ENCODE measurements around the gene DPM2. TPM values are rescaled to one million over a fixed set of nuclear protein-coding genes. Genes with fewer than 3 reads are reported as not detected.

The DPM2 gene
- polyA plus RNA-seq, 10 donors: 15.7 to 25.3 (median 22.5) TPM

DNA sequence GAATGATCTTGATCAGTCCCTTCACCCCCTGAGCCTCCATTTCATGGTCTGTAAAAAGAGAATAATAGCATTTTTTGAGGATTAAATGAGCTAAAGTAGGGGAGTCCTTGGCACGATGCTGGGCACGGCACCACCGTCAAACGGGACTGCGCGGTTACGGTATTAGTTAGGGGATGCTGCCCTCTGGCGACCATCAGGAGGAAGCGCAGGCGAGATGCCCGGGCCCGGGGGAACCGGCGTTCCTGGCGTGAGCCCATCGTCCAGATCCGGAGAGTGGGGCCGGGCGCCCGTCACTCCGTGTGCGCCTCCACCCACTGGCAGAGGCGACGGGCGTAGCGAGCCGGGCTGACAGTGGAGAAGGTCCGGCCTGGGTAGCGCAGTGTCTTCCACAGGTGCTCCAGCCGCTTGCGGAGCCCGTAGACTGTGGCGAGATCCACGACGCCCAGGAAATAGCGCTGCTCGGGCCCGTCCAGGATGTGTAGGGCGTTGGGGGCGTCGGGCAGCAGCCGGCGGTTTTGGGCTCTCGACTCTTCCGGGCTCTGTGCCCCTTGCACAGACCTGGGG, 16.0 kb downstream of the DPM2 start:
- peak in 1 of 3 donors; percentile 79 for DNase-seq

DNA sequence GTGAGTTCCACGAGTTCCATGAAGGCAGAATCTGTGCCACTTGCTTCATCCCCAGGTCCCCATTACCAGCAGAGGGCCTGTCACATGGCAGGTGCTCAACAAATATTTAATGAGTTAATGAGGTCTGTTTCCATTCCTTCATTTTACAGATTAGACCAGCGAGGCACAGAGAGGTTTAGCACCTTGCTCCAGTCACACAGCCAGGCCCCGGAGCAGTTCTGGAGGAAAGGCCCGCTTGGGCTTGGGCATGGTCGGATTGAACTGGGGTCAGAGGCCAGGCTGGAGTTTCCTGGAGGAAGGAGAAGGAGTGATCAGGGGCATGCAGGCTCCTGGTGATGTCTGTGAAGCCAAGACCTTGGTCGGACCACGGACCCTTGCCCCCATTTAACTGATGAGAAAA, 16.9 kb downstream of the DPM2 start:
- no peak for DNase-seq

DNA sequence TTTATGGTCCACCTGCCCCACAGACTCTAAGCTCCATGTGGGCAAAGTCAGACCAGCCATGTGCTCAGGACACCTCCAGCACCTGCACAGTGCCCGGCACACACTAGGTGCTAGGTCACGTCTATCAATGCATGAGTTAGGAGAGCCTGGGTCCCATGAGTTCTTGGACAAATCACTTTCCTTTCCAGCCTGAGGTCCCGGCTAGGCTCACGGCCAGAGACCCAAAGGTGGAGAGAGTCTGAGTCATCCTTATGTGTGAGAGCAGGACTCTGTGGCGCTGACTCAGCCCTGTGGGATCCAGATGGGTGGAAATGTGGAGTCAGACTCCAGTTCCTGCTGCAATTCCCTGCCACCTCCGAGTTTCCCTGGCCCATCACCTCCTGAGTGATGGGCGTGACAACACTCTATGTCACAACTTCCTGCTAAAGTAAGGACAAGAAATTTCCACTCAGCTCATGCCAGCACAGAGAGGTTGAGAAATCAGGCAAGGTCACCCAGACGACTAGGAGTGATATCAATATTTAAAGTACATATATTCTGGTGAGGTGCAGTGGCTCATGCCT, 18.3 kb downstream of the DPM2 start:
- peak in 2 of 3 donors; percentile 58 to 95 for DNase-seq

DNA sequence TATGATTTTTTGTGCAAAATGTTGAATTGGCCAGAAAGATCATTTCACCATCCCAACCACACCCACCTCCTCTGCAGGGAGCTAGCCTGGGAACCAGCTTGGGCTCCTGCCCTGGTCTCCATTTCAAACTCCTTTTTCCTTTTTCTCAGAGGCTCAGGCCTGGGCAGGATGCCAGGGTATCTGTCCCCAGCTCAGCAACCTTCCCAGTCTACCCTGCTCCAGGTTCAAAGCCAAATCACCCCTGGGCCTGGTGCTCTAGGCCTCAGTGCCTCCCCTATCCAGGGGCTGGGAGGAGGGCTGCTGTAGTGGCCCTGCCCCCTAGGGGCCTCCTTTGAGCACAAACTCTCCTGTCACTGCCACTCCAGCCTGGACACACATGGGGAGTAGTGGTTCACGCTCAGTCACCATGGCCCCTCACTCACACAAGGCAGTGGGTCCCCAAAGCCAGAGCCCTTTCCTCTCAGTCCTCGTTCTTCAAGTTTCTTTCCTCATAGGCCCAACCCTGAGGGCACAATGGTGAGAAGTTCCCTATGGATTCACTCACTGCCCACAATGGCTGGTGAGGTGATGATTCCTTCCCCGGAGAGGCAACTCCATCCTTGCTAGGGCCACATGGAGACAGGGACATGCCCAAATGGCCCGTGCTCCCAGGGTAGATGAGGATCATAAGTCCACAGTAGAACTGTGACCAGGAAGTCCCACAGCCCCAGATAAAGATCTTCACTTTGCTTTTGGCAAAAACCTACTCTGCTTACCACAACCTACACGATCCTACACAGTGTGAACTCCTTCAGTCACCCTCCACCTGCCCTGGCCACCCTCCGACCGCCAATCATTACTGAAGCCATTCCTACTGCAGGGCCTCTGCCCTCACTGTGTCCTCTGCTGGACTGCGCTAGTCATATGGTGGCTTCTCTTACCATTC, 19.2 kb downstream of the DPM2 start:
- no peak for DNase-seq

DNA sequence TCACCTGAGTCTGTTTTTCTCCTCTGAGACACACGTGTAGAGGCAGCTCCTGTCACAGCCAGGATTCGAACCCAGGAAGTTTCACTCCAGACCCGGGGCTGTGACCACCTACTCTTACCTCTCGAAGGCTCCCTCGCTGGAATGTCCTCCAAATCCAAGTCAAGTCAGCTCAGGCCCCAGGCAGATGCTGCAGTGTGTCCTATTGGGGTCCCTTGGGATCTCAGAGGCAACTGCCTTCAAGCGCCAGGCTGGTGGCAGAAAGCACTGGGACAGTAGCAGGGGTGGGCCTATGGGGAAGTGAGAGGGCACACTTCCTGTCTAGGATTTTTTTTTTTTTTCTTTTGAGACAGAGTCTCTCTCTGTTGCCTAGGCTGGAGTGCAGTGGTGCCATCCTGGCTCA, 20.1 kb downstream of the DPM2 start:
- DNase-seq: no peak

DNA sequence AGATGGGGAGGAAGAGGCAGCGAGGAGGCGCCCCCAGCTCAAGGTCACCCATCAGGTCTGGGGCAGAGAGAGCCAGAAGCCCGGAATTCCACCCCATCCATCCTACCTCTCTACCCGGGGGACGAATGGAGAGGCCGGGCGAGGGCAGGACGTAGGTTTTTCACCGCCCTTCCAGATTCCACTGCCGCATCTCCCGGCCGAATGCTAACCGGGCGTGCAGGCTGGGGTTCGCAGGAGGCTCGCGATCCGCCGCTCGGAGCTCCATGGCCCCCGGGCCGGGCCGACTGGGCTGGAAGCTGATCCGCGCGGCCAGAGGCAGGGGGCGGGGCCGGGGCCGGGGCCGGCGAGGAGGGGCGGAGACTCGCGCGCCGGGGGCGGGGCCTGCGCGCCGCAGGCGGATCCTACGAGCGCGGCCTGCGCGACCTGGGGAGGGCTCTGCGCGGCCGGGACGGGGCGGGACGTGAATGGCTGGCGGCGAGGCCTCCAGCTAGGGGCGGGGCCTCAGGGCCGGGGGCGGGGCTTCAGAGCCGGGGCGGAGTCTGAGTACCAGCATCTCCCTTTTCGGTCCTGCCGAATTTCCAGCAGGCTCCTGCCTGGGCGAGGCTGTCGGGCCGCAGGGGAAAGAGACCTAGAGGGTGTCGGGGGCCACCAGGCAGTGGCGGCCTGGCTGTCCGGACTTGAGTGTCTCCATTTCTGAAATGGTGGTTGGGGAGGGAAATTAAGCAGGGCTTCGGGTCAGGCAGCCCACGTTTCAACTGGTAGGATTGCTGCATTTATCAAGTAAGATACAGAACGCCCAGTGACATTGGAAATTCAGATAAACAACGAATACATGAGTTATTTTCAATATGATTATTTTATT, 20.7 kb downstream of the DPM2 start, which contains the start of gene ST6GALNAC4:
Gene ST6GALNAC4 (minus strand): TSS at position 322 of the 862 bp plus-strand sequence. CDS start 622 bp downstream, outside the sequence.
- DNase-seq: peak; percentile 91 to 95 (median 95)

DNA sequence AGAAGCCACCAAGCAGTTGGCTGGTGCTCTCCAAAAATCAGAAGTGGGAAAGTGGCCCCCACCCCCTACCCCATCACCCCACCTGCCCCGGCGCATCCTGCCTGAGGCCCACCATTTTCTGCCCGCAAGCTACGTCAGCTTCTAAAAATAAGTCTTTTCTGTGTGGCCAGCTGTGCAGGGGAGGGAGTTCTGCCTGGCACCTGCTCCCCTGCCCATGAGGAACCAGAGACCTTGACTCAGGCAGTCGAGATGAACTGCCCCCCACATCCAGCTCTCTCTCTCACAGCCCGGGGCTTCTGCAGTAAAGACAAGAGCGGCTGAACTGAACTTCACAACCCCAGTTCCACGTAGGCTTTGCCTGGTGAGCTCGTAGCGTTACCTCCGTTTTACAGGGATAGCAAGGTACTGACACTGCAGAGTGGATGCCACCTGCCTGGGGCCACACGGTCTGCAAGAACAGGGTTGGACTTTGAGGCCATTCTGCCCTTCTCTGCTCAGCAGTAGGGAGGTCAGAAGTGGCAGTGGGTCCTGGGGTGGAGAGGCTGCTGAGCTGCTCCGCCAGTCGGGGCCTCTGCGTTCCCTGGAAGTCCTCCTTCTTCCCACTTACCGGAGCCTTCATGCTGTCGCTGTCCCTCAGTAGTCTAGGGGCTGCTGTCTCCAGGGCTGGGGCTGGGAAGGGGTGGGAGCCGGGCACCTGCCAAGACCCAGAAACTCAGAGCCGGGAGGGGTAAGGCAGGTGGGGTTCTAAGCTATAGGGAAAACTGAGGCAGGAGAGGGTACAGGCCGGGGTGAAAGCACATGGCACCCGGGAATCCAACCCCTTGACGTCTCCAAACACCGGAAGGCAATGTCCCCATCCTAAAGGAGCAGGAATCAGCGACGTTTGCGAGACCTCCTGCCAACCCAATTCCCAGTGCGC, 21.6 kb downstream of the DPM2 start:
- DNase-seq: no peak

DNA sequence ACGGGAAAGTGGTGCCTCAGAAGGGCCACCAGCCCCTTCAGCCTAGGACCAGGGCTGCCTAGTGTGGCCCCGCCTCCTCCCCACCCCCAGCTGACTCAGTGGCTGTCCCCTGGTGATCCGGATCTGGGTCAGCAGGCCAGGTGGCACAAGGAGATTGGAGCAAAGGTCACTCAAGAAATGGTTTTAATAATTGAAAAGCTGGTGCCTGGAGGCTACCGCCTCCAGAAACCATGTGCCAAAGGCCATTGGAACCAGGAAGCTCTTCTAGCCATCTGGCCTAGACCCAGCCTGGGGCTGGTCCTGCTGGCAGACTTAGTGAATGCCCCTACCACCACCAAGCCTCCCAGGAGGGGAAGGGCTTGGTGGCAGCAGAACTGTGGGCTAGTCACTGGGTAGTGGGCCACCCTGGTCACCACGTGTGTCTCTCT, 22.3 kb downstream of the DPM2 start:
- no peak for DNase-seq

DNA sequence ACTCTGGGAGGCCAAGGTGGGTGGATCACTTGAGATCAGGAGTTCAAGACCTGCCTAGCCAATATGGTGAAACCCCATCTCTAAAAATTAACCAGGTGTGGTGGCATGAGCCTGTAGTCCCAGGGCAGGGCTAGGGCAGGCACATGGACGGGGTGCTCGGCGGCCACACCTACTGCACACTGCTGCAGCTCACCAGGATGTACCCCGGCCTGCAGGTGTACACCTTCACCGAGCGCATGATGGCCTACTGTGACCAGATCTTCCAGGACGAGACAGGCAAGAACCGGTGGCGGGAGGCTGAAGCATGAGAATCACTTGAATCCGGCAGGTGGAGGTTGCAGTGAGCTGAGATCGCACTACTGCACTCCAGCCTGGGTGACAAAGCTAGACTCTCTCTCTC, 24.0 kb downstream of the DPM2 start:
- no peak for DNase-seq

DNA sequence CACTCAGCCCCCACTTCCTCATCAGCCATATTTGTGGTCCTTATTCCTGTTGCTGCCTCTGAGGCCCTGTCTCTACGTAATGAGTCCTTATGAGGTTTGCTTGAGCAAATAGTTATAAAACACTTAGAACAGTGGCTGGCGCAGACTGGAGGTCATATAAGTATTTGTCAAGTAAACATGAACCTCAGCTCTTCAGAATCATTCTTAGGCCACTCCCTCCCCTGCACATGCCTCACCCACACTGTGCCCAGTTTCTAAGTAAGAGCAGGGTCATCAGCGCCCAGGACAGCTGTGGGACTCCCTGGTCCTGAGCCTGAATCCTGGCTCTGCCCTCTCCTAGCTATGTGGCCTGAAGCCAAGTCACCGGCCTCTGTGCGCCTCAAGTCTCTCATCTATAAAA, 24.8 kb downstream of the DPM2 start:
- DNase-seq: no peak

DNA sequence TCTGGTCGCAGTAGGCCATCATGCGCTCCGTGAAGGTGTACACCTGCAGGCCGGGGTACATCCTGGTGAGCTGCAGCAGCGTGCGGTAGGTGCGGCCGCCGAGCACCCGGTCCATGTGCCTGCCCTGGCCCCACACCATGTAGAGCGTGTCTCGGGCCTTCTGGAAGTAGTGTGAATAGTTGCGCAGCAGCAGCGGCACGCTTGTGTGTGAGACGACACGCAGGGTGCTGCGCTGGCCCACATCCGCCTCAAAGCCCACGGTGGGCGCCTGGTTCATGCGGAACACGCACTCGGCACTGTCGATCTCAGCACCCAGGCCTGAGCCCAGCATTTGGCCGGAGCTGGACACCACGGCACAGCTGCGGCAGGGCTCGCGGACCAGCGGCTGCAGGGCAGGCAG, 25.4 kb downstream of the DPM2 start:
- DNase-seq: no peak

DNA sequence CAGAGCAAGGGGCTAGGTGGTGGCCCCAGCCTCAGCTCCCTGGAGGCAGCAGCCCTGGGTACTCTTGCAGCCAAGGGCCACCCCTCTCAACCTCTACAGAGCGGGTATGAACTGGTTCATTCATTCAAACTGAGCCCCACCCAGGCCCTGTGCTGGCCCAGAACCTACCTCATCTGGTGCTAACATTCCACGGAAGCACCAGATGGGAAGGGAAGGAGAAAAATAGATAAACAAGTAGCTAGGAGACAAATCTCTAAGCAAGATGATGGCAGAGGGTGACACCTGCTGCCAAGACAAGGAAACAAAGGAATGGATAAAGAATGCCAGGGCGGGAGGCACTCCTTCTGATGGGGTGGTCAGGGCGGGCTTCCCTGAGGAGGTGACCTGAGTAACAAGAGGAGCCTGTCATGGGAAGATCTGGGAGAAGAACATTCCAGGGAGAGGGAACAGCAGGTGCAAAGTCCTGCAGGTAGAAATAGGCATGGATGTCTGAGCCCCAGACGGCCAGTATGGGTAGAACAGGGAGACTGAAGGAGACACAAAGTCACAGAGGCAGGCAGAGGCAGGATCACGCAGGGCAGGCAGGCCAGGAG, 26.9 kb downstream of the DPM2 start:
- DNase-seq: no peak

DNA sequence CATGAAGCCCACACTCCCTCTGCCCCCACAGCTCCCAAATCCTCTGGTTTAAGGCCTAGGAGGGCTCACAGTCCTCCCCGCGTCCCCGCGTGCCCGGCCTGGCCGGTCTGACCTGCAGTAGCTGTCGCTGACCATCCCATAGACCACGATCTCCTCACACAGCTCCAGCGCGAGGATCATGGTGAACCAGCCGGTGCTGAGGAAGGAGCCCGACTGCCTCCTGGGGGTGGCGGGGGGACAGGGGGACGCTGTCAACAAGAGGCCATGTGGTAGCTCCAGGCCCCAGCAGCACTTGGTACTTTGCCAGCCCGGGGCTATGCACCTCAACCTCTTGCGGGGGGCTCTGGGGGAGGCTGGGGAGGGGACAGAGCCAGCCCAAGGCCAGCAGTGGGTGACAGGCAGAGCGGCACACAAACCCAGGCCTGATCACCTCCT, 27.8 kb downstream of the DPM2 start:
- no peak for DNase-seq

DNA sequence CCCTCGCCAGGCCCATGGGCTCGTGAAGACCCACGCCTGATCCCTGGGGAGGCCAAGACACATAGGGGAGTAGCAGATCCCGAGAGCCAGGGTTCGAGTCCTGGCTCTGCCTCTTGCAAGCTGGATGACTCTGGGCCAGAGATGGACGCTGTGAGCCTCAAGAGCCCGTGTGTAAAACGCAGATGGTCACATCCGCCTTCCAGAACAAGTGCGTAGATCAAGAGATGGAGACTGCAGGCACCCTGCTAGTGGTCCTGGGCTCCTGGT, 29.1 kb downstream of the DPM2 start:
- no peak for DNase-seq

DNA sequence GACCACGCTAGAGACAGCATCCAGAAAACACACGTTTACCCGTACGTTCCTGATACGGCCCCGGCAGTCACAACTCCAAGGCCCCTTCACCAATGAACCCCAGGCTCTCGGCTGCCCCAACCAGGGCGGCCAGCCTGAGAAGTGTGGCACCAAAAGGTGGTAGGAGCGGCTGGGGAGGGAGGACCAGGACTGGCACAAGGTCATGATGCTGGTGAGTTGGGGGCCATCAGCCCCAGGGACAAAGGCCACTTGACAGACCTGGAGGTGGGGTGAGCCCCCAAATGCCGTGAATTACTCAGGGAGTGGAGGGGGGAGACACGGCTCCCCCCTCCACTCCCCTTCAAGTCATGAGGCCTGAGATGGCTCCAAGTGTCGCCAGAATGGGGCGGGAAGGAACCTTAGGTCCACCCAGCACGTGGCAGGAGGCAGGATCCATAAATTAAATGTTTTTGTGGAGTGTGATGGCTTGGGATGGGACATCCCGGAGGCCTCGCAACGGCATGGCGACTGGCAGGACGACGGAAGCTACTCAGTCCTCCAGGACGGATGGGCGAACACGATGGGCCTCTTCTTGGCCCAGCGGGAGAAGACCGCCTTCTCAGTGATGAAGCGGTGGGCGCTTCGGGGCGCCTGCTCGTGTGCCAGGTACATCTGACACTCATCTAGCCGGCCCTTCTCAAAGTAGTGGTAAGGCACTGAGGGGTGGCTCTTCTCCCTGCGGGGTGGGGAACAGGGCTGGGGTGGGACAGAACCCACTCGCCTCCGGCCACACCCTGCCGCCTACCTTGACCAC, 29.6 kb downstream of the DPM2 start:
- no peak for DNase-seq

DNA sequence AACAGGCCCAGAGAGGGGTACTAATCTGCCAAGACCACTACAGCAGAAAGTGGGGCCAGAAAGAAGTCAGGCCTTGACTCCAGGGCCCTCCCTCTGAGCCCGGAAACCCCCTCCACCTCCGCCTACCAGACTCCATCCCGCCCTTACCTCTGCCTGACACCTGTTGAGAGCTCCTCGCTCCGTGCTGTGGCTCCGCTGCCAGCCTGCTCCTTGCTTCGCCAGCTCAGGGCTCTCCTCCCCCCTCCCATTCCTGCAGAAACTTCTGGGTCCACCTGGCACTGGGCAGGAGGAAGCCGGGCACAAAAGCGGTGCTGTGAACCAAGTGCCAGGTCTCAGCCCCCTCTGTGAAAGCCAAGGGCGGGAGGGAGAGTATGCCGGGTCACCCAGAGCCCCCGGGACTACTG, 31.9 kb downstream of the DPM2 start:
- DNase-seq: no peak

DNA sequence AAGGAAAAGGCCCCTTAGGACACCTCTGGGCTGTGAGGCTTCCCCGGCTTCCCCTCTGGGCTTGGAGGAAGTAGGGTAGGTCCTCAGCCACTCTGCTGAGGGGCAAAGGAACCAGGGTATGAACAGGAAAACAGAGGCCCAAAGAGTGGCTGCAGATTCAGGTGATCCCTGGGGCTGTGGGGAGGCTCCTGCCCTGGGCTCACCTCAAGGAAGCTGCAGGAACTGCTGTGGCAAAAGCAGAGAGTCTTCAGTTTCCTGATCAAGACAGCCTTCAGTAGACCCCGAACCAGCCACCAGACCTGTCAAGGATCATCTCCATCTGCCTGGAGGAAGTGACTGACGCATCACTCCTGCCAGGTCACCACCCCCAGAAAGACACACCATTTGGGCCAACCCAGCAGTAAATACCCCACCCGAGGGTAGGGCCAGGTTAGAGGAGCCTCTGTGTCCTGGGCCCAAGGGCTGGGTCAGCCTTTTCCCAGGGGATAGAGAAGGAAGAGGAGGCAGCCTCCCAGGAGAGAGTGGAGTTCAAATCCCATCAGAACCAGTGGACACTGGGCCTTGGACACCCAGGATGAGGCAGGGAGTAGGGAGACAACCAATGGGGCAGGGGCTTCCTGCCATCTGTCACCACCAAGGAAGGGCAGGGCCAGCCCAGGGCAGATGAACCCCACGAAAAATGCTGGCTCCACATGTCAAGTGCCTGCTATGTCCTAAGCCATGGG, 32.5 kb downstream of the DPM2 start:
- DNase-seq: no peak

DNA sequence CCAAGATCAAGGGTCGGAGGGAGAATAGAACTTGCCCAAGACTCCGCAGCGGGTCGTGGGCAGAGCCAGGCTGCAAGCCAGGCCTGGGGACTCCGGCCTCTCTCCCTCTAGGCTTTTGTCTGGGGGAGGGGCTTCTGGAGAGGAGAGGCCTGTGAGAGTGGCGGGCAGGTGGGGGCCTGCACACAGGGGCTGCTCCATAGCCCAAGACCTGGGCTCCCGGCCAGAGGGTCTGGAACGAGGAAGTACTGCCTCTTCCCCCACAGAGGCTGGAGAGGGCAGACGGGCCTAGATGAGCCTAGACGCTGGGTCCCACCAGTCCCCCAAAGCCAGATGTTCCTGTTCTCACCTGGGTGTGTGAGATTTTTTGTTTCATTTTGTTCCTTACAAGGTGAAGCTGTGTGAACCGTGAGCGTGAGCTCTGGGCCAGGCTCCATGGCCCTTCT, 33.1 kb downstream of the DPM2 start:
- DNase-seq: peak in 1 of 3 donors; percentile 73

All from muscle of back (tissue), 11 donors.